Measurements from ENCODE around the gene TRIO.

The TRIO gene

DNA sequence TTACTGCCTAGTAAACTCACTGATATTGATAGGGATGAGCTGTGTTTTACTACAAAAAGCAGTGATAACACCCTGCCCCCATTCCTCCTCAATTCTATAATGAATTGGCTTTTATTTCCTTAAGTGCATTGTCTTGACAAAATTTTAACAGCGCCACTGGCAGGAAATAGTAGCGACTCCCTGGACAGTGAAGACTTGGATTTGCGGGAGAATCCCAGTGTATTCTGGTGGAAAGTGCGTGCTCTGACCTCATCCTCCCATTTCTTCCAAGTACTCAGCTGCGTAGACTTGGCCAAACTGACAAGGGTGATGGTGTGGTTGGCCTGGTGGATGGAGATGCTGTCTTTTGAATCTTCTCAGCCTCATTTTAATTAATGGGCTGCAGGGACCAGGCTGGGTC lies 5.3 kb downstream of the TRIO start:
- no peak for DNase-seq (ENCODE audit: low read depth)

DNA sequence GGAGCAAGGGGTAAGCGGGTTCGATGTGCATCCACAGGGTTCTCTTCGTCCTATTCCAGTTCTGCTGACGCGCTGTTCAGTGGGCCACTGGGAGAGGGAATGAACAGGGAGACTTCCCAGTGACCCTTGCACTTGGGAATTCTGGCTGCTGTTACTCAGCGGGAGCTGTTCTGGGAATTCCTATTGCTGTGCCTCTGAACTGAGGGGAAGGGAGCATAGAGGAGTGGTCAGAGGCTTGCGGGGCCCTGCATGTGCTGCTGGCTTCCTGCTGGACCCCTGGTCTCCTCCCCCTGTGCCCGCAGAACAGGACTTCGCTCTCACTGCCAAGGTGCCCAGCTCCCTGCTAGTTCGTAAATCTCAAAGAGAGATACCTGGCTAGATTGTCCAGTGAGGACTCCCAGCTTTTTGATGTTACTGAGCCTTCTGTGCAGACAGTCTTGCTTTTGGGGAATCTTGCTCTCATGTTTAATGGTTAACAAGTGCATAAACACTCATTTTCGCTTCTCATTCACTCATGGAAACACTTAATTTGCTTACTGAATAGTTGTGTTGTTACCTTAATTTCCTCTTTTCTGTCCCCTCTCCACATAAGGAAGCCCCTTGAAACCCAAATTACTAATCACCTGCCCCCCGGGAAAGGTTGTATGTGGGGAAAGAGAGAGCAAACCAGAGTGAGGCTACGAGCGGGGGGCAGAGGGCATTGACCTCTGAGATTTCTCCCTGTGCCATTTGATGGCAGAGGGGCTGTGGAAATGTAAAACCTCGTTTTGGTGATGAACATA lies 5.9 kb downstream of the TRIO start:
- DNase-seq (ENCODE audit: low read depth): no peak

DNA sequence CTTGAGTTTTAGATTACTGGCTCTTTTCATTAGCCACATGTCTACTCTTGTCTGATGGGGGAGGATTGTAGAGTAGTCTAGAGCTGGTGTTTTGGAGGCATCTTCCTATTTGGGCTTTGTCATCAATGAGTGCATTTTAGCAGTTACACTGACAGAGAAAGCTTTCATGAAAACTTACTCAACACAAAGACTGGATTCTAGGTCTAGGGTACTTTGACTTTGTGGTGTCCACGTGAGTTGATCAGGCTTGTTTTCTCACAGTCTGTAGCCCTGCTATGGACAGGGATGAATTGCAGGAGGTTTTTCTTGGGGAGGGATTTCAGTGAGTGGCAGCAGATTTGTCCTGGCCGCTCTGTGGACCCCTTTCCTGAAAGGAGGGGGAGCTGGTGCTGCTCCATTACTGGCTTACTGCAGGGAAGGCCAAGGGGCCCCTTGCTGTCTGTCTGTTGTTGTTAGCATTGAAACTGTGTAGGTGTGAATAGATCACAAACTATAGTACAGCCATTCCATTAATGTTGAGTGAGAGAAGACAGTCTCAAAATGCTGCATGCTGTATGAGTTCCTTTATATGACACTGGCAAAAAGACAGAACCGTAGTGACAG lies 6.6 kb downstream of the TRIO start:
- no peak for DNase-seq (ENCODE audit: low read depth)

DNA sequence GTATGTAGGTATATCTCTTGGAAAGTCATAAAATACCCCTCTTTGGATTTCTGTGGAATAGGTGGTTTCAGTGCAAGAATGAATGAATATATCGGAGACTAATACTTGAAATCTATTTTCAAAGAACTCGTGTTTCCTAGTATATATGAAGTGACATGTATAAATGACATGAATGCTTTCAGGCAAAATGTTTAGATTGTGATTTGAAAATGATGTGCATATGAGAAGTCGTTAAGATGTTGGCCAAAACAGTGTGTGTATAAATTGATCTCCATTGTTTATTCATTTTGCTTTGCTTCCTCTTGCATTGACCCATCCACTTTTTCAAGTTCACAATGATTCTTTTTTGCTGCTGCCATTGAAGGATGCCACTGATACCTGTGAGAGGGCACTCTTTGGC lies 8.3 kb downstream of the TRIO start:
- DNase-seq (ENCODE audit: low read depth): no peak

DNA sequence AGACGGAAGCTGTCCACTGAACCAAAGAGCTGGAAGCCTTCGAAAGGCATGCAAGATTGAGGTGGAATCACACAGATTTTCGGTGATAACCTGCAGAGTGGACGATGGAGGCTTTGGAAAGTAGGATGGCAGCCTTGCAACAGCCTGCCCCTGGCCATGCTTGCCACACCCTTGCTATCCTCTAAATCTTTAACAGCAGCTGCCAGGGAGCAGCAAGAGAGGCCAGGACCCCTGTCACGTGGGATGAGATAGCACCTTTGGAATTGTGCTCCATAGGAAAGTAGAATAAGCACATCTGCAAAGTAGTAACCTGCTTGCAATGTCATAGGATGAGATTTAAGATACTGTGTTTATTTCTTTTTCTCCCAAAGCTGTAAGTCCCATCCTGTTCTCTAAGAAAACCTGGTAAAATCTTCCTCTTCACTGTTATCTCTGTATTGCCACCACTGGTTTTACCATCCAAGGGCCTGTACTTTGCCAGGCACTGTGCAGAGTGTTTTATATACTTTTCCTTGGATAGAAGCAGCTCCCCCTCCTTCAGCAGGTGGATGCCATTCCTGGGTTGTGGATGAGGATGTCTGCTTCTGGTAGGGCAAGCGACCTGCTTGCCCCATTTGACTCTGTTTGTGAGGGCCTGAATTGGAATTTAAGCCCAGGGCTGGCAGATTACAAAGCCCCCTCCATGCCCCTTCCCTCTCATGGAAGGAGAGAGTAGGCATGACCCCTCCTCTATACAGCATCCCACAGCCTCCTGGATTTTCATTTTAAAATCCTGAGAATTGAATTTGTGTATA lies 10.1 kb downstream of the TRIO start:
- DNase-seq (ENCODE audit: low read depth): no peak

DNA sequence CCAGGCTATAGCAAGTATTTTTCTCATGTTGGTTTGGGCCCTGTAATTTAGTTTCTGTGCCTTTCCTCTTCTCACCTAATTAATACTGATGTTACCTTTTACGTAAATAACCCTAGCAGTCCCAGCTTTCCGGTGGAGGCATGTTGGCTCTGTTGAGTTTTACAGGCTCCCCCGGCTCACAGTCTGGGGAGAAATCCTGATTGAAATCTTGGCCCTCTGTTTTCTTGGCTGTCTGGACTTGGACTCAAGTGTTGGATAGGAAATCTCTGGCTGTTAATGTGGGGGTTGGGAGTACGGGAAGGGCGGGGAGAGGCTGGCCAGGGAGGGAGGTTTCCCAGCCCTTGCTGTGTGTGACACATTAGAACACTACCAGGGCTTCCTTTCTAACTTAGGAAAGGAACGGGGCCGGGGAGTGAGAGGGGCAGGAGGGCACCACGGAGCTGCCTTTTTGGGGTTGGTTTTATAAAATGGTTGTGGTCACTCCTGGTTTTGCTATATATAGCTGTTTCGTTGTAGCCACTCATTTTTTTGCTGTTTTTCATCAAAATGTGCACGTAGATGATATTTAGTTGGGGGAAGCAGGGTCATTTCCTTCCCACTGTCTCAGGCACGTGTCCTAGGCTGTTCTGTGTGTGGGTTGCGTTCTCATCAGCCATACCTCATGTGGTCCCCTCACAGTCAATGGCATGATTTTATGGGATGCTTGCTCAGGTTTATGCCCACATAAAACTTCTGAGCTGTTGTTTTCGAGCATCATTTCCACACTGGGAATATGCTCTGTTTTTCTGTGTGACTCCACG lies 11.0 kb downstream of the TRIO start:
- DNase-seq (ENCODE audit: low read depth): no peak

DNA sequence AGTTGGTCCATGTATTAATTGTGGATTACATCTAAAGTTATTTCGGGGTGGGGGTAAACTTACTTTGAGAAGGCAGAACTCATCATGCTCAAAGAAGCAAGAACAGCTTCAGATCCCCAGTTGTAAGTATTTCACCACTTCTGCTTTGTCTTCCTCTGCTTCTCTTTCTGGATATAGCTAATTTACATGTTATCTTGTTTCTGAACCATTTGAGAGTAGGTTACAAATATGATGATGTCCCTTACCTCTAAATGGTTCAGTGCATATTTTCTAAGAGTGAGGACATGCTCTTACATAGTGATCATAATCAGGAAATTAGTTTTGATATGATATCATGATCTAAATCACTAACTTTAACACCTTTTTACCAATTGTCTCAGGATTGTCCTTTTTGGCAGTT lies 11.9 kb downstream of the TRIO start:
- no peak for DNase-seq (ENCODE audit: low read depth)

DNA sequence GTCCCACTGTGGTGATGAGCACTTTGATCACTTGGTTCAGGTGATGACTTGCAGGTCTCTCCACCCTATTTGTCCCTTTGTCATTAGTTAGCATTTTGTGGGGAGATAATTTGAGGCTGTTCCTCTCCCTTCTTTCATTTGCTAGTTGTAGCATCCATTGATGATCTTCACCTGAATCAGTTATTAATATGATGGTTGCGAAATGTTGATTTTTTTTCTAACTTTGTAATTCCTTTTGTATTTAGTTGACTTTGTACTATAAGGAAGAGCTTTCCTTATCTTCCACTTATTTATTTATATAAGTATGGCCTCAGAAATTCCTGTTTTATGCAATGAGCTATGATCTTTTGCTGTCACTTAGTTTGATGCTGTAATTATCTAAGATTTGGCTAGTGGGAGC lies 12.6 kb downstream of the TRIO start:
- no peak for DNase-seq (ENCODE audit: low read depth)

DNA sequence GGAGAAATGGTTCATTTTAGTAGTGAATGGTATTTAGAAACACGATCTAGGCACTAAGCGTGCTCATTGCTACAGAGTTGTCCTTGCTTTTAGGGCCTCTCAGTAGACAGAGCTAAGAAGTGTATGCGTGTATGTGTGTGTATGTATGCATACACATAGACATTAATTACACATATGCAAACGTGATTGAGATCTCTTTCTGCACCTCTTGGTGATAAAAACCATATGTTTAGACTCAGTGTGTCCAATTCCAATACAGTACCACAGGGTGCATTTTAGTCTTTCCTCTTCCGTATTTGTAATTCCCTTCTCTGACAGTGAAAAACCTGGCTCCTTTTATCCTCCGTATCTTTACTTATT lies 13.1 kb downstream of the TRIO start:
- DNase-seq (ENCODE audit: low read depth): no peak

DNA sequence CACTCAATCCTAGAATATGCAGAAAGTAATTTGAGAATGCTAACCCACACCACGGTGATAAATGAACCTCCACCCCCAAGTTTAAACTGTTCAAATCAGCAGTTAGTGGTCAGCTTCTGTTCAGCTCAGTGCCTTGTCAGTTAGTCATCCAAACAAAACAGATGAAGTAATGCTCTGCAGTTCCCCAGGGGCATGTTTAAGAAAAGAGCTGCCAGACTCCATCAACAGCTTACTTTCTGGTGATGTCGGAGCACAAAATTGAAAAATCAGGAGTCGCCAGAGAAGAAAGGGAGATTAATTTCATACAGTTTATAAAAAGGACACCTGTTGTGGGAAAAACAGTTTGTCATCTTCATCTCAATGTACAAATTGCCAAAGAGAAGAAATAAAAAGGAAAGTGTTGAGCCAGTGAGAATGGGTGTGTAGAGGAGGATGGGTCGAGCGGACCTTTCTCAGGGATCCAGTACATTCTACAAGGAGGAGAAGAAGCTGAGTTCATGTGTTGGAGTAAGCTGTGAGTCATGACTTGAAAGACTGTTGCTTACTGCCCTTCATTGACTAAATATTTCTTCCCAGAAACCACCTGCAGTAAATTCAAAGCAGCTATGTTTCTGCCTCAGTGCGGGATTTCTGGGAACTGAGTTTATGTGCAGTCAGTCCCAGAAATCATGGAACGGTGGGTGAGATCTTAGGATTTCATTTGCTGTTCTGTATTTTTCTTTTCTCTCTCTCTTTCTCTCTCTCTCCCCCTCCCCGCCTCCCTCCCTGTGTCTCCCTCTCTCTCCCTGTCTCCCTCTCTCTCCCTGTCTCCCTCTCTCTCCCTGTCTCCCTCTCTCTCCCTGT lies 13.7 kb downstream of the TRIO start:
- DNase-seq (ENCODE audit: low read depth): no peak

DNA sequence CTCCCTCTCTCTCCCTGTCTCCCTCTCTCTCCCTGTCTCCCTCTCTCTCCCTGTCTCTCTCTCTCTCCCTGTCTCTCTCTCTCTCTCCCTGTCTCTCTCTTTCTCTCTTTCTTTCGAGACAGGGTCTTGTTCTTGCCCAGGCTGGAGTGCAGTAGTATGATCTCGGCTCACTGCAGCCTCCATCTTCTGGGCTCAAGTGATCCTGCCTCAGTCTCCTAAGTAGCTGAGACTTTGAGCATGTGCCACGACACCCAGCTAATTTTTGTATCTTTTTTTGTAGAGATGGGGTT lies 14.3 kb downstream of the TRIO start:
- DNase-seq (ENCODE audit: low read depth): no peak

DNA sequence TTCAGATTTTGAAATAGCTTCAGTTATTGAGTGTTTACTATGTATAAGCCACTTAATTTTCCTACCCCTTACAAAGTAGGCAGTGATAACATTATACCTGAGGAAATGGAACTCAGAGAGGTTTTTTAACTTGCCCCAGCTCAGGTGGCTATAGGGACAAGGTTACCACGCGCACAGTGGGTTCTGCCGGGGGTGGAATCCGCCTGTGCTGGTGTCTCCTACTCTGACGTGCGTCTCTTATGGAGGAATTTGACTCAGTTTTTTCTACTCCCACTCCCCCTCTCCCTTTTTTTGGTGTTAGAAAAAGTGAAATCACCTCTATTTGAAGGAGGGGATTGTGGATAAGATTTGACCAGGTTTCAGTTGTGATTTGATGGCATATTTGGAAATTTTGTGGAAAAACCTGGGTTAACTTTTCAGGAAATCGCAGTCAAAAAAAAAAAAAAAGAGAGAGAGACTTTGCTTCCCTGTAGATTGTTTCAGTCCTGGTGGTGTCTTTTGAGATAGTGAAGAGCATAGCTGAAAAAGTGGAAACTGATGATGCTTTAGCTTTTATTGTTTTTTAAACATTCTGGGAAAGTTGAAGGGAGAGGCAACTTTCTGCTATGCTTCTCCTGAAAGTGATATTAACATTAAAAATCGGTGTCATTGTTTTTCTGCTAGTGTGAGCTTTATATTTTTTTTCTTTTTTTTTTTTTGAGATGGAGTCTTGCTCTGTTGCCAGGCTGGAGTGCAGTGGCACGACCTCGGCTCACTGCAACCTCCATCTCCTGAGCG lies 15.9 kb downstream of the TRIO start:
- DNase-seq (ENCODE audit: low read depth): no peak

DNA sequence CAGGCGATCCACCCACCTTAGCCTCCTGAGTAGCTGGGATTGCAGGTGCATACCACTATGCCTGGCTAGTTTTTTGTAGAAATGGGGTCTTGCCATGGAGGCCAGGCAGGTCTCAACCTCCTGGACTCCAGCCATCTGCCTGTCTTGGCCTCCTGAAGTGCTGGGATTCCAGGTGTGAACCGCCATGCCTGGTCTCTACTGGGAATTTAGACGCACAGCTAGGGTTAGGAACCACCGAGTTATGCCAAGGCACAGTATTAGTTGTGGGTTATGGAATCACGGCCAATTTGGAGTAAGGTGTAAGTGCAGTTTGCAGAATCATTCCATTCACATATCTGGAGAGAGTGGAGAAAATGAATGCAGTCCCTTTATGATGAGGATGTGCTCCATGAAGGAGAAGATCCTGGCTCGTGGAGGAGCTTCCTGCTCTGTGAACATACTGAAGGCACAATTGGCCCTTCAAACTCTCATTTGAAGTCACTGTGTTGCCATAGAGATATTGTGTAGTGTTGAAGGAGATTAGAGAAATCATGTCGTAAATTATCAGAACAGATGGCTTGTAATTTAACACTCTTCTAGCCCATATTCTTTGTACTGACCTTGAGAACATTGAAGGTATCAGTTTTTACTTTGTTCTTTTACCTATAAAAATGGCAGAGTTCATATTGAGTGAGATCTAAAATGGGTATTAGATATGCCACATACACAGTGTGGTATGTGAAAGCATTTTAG lies 18.8 kb downstream of the TRIO start:
- no peak for DNase-seq (ENCODE audit: low read depth)

DNA sequence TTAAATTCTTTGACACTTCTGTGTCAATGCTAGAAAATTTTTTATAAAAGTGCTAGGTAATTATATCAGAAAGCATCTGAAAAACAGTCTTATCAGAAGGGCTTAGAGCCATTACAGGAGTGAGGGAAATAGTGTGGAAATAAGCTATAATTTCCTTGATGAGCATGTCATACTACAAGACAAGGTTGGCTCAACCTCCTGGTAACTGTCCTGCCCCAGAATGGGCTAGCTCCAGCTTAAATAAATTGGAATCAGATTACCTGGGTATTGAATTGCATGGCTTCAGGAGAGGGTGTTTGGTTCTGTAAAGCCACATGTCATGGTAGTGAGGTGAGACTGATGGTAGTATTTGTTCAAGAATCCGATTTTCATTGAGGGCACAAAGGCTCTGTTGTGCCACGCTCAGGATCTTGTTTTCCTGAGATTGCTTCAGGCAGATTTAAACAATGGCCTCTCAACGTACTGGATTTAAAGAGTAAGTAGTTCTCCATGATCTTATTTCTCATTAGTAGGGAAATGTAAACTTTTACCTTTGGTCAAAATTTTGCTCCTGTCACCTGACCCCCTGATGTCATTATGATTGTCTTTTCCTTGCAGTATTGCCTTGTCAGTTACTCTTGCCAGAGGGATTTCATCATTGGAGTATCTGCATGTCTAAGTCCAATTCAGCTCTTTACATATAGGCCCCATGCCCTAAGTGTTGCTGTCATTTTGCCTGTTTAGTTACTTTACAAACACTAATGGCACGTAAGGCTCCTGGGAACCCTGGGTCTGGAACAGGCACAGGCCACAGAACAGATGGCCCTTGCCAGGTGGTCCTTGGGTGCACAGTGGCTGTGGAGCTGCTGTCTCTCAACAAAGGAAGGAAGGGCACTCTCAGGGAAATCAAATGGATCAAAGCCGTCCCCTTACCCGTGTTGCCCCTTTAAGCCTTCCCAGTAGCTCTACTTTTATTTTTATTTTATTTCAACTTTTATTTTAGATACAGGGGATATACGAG lies 21.3 kb downstream of the TRIO start:
- no peak for DNase-seq (ENCODE audit: low read depth)

DNA sequence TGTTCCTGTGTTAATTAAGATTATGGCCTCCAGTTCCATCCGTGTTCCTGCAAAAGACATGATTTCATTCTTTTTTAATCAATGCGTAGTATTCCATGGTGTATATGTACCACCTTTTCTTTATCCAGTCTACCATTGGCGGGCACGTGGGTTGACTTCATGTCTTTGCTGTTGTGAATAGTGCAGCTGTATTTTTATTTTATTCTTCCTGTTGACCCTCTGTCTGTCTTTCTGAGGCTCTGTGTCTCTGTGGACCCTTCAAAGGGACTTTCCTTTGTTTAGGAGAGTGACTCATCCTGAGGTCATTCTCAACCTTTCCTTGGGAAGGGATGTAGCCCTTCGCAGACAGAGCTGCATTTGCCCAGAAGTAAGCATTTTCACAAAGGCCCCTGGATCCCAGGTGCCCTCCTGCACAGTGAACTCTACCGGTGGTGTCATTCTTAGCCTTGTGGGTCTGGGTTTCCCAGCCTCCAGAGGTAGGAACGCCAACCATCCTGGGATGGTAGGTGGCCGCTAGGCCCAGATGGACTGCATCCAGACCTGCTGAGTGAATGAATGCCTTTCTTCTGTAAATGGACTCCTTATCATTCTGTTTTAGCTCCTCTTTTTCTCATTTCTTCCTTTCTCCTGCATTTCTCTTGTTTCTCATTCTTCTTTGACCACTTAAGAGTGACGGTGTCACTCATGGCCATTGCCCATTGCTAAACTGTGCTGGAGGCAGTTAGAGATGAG lies 22.4 kb downstream of the TRIO start:
- DNase-seq (ENCODE audit: low read depth): no peak

DNA sequence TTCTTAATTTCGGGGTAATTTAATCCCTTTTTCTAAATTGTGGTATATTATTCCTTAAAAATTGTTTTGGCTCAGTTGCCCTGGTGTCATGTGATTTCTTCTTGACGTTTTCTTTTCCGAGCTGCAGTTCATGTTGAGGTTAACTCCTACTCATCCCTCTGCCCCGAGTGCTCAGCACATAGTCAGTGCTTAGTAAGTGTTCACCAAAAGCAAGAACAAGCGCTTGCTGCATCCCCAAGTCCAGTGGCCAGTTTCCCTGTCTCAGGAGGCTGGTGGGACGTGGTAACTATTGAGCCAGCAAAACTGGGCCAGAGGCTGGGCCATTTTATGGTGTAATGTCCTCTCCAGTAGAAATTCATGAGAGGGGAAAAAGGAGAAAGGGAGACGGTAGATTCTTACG lies 23.3 kb downstream of the TRIO start:
- no peak for DNase-seq (ENCODE audit: low read depth)

DNA sequence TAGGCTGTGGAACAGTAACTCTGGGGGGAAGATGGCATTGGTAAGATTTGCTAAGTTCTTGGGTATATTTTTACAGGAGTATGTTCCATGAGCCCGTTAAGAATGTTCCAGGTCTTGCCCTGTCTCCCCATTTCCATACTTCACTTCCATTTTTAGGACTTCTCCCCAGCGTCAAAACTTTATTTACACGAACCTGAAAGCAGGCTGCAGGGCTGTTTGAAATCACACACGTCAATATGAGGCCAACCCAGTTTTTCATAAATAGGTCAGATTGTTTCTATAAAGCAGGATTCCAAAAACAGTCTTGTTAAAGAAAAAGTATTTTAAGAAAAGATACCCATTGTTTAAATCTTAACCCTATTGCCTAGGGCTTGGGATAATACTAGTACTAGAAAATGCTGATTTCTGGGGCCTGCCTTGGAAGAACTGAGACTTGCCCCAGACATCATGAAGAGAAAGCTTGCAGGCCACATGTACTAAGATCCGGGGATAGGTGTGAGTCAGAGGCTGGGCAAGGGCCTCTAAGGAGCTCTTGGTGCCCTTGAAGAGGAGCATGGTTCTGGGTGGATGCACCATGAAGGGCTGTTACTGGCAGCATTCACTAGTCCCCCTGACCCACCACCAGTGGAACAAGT lies 24.2 kb downstream of the TRIO start:
- no peak for DNase-seq (ENCODE audit: low read depth)

Data from stimulated activated CD8-positive, alpha-beta memory T cell treated with anti-CD3 and anti-CD28 coated beads, Interleukin-4, amount 100 ng/mL, for 24 hours (primary cell).